GM23338 (cell line): Measurements from ENCODE around the gene ATP8B4. TPM values are rescaled to one million over a fixed set of nuclear protein-coding genes. Genes with fewer than 3 reads are reported as not detected.

ENCODE experiments used
- ATAC-seq: fragments of 200-7000 bp; cut with Tn5 transposase; 3 replicates; pipeline ENCODE4 v1.9.1; 2020
- DNase-seq: peaks from one replicate; pipeline ENCODE4 v3.0.0-alpha.2; 2015; ENCODE audit warnings: low spot score
- H2AFZ ChIP-seq: fragments of 200-600 bp; sonication (generic); 2 replicates; pipeline ENCODE4 v1.8.0; 2016; ENCODE audit warnings: antibody characterized with exemption, mild to moderate bottlenecking, moderate library complexity
- H3F3A ChIP-seq: fragments of 200-600 bp; sonication (generic); replicated peaks from 2 replicates; pipeline ENCODE4 v1.8.0; 2017; ENCODE audit warnings: antibody characterized with exemption, mixed run types, low read depth
- H3K27ac ChIP-seq: fragments of 200-600 bp; sonication (generic); 2 replicates; pipeline ENCODE4 v1.6.1; 2016; ENCODE audit warnings: low read depth
- H3K27me3 ChIP-seq: fragments of 200-600 bp; sonication (generic); 2 replicates; pipeline ENCODE4 v1.8.0; 2016; ENCODE audit warnings: mild to moderate bottlenecking, mixed run types, moderate library complexity; ENCODE audit not compliant: insufficient read depth
- H3K36me3 ChIP-seq: fragments of 200-600 bp; sonication (generic); 2 replicates; pipeline ENCODE4 v1.8.0; 2016; ENCODE audit warnings: mild to moderate bottlenecking; ENCODE audit not compliant: insufficient read depth
- H3K4me1 ChIP-seq: fragments of 200-600 bp; sonication (generic); 2 replicates; pipeline ENCODE4 v1.8.0; 2016; ENCODE audit warnings: mild to moderate bottlenecking, moderate library complexity; ENCODE audit not compliant: insufficient read depth
- H3K4me2 ChIP-seq: fragments of 200-600 bp; sonication (generic); 2 replicates; pipeline ENCODE4 v1.7.1; 2017; ENCODE audit warnings: mixed run types
- H3K4me3 ChIP-seq: fragments of 200-600 bp; sonication (generic); 2 replicates; pipeline ENCODE4 v1.6.1; 2016; ENCODE audit warnings: mixed run types
- H3K79me2 ChIP-seq: fragments of 200-600 bp; sonication (generic); replicated peaks from 2 replicates; pipeline ENCODE4 v1.8.0; 2017; ENCODE audit warnings: mild to moderate bottlenecking; ENCODE audit not compliant: insufficient read depth
- H3K9me2 ChIP-seq: fragments of 200-600 bp; sonication (generic); 2 replicates; pipeline ENCODE4 v1.8.0; 2017; ENCODE audit not compliant: insufficient read depth
- H4K20me1 ChIP-seq: fragments of 200-600 bp; sonication (generic); replicated peaks from 2 replicates; pipeline ENCODE4 v1.8.0; 2017; ENCODE audit warnings: mild to moderate bottlenecking; ENCODE audit not compliant: insufficient read depth
- H3K27ac Mint-ChIP-seq: 2 replicates; pipeline ENCODE4 v1.8.0; 2020; ENCODE audit warnings: inconsistent platforms, mild to moderate bottlenecking, moderate library complexity, mixed read lengths
- H3K27me3 Mint-ChIP-seq: 3 replicates; pipeline ENCODE4 v1.8.0; 2022; ENCODE audit warnings: low read depth, mild to moderate bottlenecking, moderate library complexity, mixed read lengths, inconsistent platforms; ENCODE audit not compliant: insufficient read depth, poor library complexity
- H3K36me3 Mint-ChIP-seq: 3 replicates; pipeline ENCODE4 v1.8.0; 2021; ENCODE audit warnings: low read depth, mild to moderate bottlenecking, inconsistent platforms, moderate library complexity, mixed read lengths
- H3K4me1 Mint-ChIP-seq: 3 replicates; pipeline ENCODE4 v1.8.0; 2020; ENCODE audit warnings: mild to moderate bottlenecking, inconsistent platforms, mixed read lengths
- H3K4me3 Mint-ChIP-seq: 3 replicates; pipeline ENCODE4 v1.8.0; 2021; ENCODE audit warnings: moderate library complexity, mild to moderate bottlenecking, inconsistent platforms, mixed read lengths
- H3K9me3 Mint-ChIP-seq: 3 replicates; pipeline ENCODE4 v1.8.0; 2020; ENCODE audit warnings: moderate library complexity, mild to moderate bottlenecking, inconsistent platforms, mixed read lengths
- CREB1 ChIP-seq: fragments of 250-450 bp; sonication (Bioruptor Pico); IDR thresholded peaks from 2 replicates; pipeline ENCODE4 v1.5.0; 2020; ENCODE audit warnings: low read depth, mild to moderate bottlenecking, moderate library complexity
- EZH2 ChIP-seq: fragments of 200-600 bp; sonication (generic); IDR thresholded peaks from one replicate; pipeline ENCODE4 v1.8.0; 2017; ENCODE audit warnings: antibody characterized with exemption, mild to moderate bottlenecking, low read depth; ENCODE audit not compliant: unreplicated experiment
- EZH2phosphoT487 ChIP-seq: fragments of 200-600 bp; sonication (generic); IDR thresholded peaks from one replicate; pipeline ENCODE4 v1.8.1; 2018; ENCODE audit warnings: antibody characterized with exemption; ENCODE audit not compliant: unreplicated experiment
- JUNB ChIP-seq: IDR thresholded peaks from one replicate; pipeline ENCODE4 v1.6.1; 2016; ENCODE audit warnings: antibody characterized with exemption; ENCODE audit not compliant: unreplicated experiment
- NANOG ChIP-seq: IDR thresholded peaks from 2 replicates; pipeline ENCODE4 v1.6.1; 2016; ENCODE audit warnings: antibody characterized with exemption, borderline replicate concordance
- POLR2AphosphoS5 ChIP-seq: IDR thresholded peaks from 2 replicates; pipeline ENCODE4 v1.6.1; 2016; ENCODE audit warnings: antibody characterized with exemption, low read depth
- STAT1 ChIP-seq: IDR thresholded peaks from one replicate; pipeline ENCODE4 v1.6.1; 2016; ENCODE audit warnings: antibody characterized with exemption; ENCODE audit not compliant: unreplicated experiment
- ZNF114 ChIP-seq: fragments of 250-450 bp; sonication (Bioruptor Pico); IDR thresholded peaks from 2 replicates; pipeline ENCODE4 v1.5.0; 2020; ENCODE audit warnings: mild to moderate bottlenecking, moderate library complexity
- ZNF331 ChIP-seq: fragments of 250-450 bp; sonication (Bioruptor Pico); IDR thresholded peaks from 2 replicates; pipeline ENCODE4 v1.5.0; 2020; ENCODE audit warnings: low read depth, mild to moderate bottlenecking, moderate library complexity
- polyA plus RNA-seq: library from polyadenylated mRNA; unstranded; fragments of >200 nt; fragmentation: Nextera tagmentation; extraction: Ambion mirVana; gene quantifications from 2 replicates; pipeline ENCODE4 v1.2.1, GENCODE V29; 2016
- total RNA-seq: library from RNA; depleted of rRNA; stranded (reverse); fragments of >200 nt; shearing (Covaris generic); gene quantifications from 2 replicates; pipeline ENCODE4 v1.2.3, GENCODE V29; 2014
- TF ChIP-seq, protein P1 (sequence below): IDR thresholded peaks from one replicate; pipeline ENCODE4 v1.6.1; 2018; ENCODE audit warnings: antibody characterized with exemption; ENCODE audit not compliant: unreplicated experiment
- TF ChIP-seq, protein P2 (sequence below): IDR thresholded peaks from 2 replicates; pipeline ENCODE4 v1.6.1; 2016; ENCODE audit warnings: antibody characterized with exemption
- TF ChIP-seq, protein P3 (sequence below), 2 experiments: fragments of 200-600 bp in 1 of 2; sonication (generic) in 1 of 2; conservative IDR thresholded peaks; 2 replicates each; pipeline versions ENCODE4 v1.5.1 to v1.6.1; 2016 to 2017; ENCODE audit warnings: antibody characterized with exemption in 2 of 2, low read depth in 2 of 2, mild to moderate bottlenecking in 2 of 2, moderate library complexity in 1 of 2
- TF ChIP-seq, protein P4 (sequence below): fragments of 250-450 bp; sonication (Bioruptor Pico); IDR thresholded peaks from 2 replicates; pipeline ENCODE4 v1.5.0; 2020; ENCODE audit warnings: mild to moderate bottlenecking, moderate library complexity

The ATP8B4 gene
- total and polyA plus RNA-seq, 2 experiments from 2014 or later, result 0.24 TPM; not detected in 1

DNA sequence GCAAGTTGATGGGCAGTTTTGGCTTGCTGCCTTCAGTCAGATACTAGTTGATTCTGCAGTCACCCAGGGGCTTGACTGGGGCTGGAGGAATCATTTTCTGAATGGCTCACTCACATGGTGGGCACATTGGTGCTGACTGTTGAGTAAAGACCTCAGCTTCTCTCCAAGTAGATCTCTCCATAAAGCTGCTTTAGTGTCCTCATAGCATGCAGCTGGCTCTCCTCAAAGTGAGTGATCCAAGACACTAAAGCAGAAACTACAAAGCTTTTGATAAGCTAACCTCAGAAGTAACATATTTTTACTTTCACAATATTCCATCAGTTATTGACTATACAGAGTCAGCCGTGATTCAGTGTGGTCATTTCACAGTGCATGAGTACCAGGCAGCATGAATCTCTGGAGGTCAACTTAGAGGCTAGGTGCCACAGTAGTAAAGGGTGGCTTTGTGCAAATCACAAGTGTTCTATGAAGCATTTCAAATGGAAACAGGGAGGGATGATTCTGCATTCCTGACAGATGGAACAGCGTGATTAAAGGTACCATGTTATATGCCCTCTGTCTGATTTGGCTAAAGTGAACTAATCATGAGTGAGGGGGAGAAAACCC, 24.3 kb upstream of the ATP8B4 start (continued):
- TF ChIP-seq NANOG (no peak), CREB1 (no peak), EZH2 (no peak), ZNF114 (CRISPR knock-in tag) (no peak), POLR2AphosphoS5 (no peak), STAT1 (no peak)
- TF ChIP-seq, protein P1, sequence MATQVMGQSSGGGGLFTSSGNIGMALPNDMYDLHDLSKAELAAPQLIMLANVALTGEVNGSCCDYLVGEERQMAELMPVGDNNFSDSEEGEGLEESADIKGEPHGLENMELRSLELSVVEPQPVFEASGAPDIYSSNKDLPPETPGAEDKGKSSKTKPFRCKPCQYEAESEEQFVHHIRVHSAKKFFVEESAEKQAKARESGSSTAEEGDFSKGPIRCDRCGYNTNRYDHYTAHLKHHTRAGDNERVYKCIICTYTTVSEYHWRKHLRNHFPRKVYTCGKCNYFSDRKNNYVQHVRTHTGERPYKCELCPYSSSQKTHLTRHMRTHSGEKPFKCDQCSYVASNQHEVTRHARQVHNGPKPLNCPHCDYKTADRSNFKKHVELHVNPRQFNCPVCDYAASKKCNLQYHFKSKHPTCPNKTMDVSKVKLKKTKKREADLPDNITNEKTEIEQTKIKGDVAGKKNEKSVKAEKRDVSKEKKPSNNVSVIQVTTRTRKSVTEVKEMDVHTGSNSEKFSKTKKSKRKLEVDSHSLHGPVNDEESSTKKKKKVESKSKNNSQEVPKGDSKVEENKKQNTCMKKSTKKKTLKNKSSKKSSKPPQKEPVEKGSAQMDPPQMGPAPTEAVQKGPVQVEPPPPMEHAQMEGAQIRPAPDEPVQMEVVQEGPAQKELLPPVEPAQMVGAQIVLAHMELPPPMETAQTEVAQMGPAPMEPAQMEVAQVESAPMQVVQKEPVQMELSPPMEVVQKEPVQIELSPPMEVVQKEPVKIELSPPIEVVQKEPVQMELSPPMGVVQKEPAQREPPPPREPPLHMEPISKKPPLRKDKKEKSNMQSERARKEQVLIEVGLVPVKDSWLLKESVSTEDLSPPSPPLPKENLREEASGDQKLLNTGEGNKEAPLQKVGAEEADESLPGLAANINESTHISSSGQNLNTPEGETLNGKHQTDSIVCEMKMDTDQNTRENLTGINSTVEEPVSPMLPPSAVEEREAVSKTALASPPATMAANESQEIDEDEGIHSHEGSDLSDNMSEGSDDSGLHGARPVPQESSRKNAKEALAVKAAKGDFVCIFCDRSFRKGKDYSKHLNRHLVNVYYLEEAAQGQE, result no peak
- TF ChIP-seq, protein P2, sequence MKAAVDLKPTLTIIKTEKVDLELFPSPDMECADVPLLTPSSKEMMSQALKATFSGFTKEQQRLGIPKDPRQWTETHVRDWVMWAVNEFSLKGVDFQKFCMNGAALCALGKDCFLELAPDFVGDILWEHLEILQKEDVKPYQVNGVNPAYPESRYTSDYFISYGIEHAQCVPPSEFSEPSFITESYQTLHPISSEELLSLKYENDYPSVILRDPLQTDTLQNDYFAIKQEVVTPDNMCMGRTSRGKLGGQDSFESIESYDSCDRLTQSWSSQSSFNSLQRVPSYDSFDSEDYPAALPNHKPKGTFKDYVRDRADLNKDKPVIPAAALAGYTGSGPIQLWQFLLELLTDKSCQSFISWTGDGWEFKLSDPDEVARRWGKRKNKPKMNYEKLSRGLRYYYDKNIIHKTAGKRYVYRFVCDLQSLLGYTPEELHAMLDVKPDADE, result no peak
- TF ChIP-seq, protein P3, sequence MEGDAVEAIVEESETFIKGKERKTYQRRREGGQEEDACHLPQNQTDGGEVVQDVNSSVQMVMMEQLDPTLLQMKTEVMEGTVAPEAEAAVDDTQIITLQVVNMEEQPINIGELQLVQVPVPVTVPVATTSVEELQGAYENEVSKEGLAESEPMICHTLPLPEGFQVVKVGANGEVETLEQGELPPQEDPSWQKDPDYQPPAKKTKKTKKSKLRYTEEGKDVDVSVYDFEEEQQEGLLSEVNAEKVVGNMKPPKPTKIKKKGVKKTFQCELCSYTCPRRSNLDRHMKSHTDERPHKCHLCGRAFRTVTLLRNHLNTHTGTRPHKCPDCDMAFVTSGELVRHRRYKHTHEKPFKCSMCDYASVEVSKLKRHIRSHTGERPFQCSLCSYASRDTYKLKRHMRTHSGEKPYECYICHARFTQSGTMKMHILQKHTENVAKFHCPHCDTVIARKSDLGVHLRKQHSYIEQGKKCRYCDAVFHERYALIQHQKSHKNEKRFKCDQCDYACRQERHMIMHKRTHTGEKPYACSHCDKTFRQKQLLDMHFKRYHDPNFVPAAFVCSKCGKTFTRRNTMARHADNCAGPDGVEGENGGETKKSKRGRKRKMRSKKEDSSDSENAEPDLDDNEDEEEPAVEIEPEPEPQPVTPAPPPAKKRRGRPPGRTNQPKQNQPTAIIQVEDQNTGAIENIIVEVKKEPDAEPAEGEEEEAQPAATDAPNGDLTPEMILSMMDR (conservative IDR thresholded peaks at IDR 0.05; ENCODE audit: low read depth in 2 of 2), result no peak

DNA sequence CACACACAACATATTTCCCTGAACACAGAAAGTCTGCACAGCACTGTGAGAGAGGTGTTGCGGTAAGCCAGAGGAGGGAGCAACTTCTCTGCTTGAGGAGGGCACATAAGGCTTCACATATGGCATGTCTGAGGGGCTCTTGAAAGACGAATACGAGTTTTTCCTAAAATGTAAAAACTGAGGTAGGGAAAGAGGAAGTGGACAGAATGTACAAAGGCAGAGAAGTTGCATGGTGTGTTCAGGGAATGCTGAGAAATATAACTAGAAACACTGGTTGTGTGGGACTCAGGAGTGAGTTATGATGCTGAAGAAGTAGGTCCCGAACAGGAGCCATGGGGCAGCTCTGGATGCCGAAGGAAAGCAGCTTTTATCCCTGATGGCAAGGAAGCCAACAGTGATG, 22.8 kb upstream of the ATP8B4 start:
- Histone ChIP-seq H3F3A (no peaks in the 10 kb centered on the region), H3K4me2 (no peak overlapping the region), H3K79me2 (no peaks in the 10 kb centered on the region), H3K4me3 (no peak overlapping the region), H4K20me1 (no peaks in the 10 kb centered on the region), H2AFZ (no peak overlapping the region), H3K27ac (no peak overlapping the region), H3K36me3 (no peaks in the 10 kb centered on the region), H3K9me2 (no peaks in the 10 kb centered on the region), H3K27me3 (no peaks in the 10 kb centered on the region), H3K4me1 (no peaks in the 10 kb centered on the region)
- H3K27me3 Mint-ChIP-seq, result peaks cover 2% of the 10 kb centered on the region
- ATAC-seq (no peak), DNase-seq (no peak)
- TF ChIP-seq STAT1 (no peak), POLR2AphosphoS5 (no peak), JUNB (no peak), ZNF331 (CRISPR knock-in tag) (no peak), EZH2phosphoT487 (no peak)
- TF ChIP-seq, protein P4, sequence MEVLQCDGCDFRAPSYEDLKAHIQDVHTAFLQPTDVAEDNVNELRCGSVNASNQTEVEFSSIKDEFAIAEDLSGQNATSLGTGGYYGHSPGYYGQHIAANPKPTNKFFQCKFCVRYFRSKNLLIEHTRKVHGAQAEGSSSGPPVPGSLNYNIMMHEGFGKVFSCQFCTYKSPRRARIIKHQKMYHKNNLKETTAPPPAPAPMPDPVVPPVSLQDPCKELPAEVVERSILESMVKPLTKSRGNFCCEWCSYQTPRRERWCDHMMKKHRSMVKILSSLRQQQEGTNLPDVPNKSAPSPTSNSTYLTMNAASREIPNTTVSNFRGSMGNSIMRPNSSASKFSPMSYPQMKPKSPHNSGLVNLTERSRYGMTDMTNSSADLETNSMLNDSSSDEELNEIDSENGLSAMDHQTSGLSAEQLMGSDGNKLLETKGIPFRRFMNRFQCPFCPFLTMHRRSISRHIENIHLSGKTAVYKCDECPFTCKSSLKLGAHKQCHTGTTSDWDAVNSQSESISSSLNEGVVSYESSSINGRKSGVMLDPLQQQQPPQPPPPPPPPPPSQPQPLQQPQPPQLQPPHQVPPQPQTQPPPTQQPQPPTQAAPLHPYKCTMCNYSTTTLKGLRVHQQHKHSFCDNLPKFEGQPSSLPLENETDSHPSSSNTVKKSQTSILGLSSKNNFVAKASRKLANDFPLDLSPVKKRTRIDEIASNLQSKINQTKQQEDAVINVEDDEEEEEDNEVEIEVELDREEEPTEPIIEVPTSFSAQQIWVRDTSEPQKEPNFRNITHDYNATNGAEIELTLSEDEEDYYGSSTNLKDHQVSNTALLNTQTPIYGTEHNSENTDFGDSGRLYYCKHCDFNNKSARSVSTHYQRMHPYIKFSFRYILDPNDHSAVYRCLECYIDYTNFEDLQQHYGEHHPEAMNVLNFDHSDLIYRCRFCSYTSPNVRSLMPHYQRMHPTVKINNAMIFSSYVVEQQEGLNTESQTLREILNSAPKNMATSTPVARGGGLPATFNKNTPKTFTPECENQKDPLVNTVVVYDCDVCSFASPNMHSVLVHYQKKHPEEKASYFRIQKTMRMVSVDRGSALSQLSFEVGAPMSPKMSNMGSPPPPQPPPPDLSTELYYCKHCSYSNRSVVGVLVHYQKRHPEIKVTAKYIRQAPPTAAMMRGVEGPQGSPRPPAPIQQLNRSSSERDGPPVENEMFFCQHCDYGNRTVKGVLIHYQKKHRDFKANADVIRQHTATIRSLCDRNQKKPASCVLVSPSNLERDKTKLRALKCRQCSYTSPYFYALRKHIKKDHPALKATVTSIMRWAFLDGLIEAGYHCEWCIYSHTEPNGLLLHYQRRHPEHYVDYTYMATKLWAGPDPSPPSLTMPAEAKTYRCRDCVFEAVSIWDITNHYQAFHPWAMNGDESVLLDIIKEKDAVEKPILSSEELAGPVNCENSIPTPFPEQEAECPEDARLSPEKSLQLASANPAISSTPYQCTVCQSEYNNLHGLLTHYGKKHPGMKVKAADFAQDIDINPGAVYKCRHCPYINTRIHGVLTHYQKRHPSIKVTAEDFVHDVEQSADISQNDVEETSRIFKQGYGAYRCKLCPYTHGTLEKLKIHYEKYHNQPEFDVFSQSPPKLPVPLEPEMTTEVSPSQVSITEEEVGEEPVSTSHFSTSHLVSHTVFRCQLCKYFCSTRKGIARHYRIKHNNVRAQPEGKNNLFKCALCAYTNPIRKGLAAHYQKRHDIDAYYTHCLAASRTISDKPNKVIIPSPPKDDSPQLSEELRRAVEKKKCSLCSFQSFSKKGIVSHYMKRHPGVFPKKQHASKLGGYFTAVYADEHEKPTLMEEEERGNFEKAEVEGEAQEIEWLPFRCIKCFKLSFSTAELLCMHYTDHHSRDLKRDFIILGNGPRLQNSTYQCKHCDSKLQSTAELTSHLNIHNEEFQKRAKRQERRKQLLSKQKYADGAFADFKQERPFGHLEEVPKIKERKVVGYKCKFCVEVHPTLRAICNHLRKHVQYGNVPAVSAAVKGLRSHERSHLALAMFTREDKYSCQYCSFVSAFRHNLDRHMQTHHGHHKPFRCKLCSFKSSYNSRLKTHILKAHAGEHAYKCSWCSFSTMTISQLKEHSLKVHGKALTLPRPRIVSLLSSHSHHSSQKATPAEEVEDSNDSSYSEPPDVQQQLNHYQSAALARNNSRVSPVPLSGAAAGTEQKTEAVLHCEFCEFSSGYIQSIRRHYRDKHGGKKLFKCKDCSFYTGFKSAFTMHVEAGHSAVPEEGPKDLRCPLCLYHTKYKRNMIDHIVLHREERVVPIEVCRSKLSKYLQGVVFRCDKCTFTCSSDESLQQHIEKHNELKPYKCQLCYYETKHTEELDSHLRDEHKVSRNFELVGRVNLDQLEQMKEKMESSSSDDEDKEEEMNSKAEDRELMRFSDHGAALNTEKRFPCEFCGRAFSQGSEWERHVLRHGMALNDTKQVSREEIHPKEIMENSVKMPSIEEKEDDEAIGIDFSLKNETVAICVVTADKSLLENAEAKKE (CRISPR knock-in tag), result no peak
- no peak overlapping the region for H3K27ac Mint-ChIP-seq
- no peak overlapping the region for H3K4me3 Mint-ChIP-seq
- no peaks in the 10 kb centered on the region for H3K4me1 Mint-ChIP-seq
- H3K9me3 Mint-ChIP-seq, result no peaks in the 10 kb centered on the region
- no peaks in the 10 kb centered on the region for H3K36me3 Mint-ChIP-seq
